ENCODE results near the gene TMEM89.

Gene TMEM89

GRCh38 chr3:48621461-48621869 is at the start of gene TMEM89:
TSS of gene TMEM89 (minus strand) at chr3:48621769. CDS start at chr3:48621756, 13 bp downstream.
- DNase-seq = no peak

GRCh38 chr3:48664929-48665328 is 43.4 kb upstream of the TMEM89 start:
- no peak for DNase-seq

GRCh38 chr3:48664313-48664644 is 42.7 kb upstream of the TMEM89 start:
- no peak for DNase-seq

- peak; percentile 89 for DNase-seq
Observed at GRCh38 chr3:48663489-48664312, 42.1 kb upstream of the TMEM89 start.

- DNase-seq = peak; percentile 78
Observed at GRCh38 chr3:48662753-48663488, 41.4 kb upstream of the TMEM89 start, which contains the start of gene CELSR3. TSS of gene CELSR3 (minus strand) at chr3:48662886. CDS start at chr3:48662634, 252 bp downstream.

- DNase-seq = no peak
Observed at GRCh38 chr3:48662145-48662752, 40.7 kb upstream of the TMEM89 start.

- no peak for DNase-seq
Observed at GRCh38 chr3:48661501-48662144, 40.1 kb upstream of the TMEM89 start.

GRCh38 chr3:48660800-48661400 is 39.3 kb upstream of the TMEM89 start:
- DNase-seq = no peak

- DNase-seq = no peak
Observed at GRCh38 chr3:48656841-48657281, 35.3 kb upstream of the TMEM89 start.

- no peak for DNase-seq
Observed at GRCh38 chr3:48656061-48656840, 34.7 kb upstream of the TMEM89 start.

GRCh38 chr3:48655606-48656005 is 34.0 kb upstream of the TMEM89 start:
- DNase-seq = no peak

- DNase-seq = no peak
Observed at GRCh38 chr3:48655063-48655462, 33.5 kb upstream of the TMEM89 start.

- no peak for DNase-seq
Observed at GRCh38 chr3:48652923-48653715, 31.6 kb upstream of the TMEM89 start.

GRCh38 chr3:48651771-48652170 is 30.2 kb upstream of the TMEM89 start:
- DNase-seq = no peak

- DNase-seq = no peak
Observed at GRCh38 chr3:48650723-48651122, 29.2 kb upstream of the TMEM89 start.

GRCh38 chr3:48648188-48648850 is 26.8 kb upstream of the TMEM89 start:
- no peak for DNase-seq

GRCh38 chr3:48647714-48648113 is 26.1 kb upstream of the TMEM89 start:
- no peak for DNase-seq

- no peak for DNase-seq
Observed at GRCh38 chr3:48644898-48645760, 23.6 kb upstream of the TMEM89 start.

GRCh38 chr3:48642605-48643004 is 21.0 kb upstream of the TMEM89 start:
- DNase-seq = no peak
